SKM-1 treated with dmso at 0.1 percent for 144 hours (cell line): Measurements from ENCODE around the gene IFI27.
"Not testable (repeated sequence)": the region's sequence is repeated elsewhere in the genome, so short reads cannot be mapped to it uniquely, and the experiment has no call there.

ENCODE experiments used
- DNase-seq: peaks from one replicate; lab custom pipeline; 2025; ENCODE audit not compliant: unreplicated experiment; lab: John Stamatoyannopoulos, UW

IFI27 gene

GRCh38 chr14:94145902-94146527, 35.5 kb downstream of the IFI27 start:
- no peak for DNase-seq

GRCh38 chr14:94152676-94153075, 42.1 kb downstream of the IFI27 start:
- DNase-seq: no peak

- DNase-seq: peak; percentile 35
Observed at GRCh38 chr14:94153750-94154342, 43.3 kb downstream of the IFI27 start.

GRCh38 chr14:94156143-94156542, 45.6 kb downstream of the IFI27 start:
- DNase-seq: not testable (repeated sequence)

GRCh38 chr14:94157197-94157596, 46.7 kb downstream of the IFI27 start:
- DNase-seq: no peak

- no peak for DNase-seq
Observed at GRCh38 chr14:94158239-94158883, 47.8 kb downstream of the IFI27 start.

- no peak for DNase-seq
Observed at GRCh38 chr14:94161058-94161457, 50.5 kb downstream of the IFI27 start.

GRCh38 chr14:94161981-94162380, 51.4 kb downstream of the IFI27 start:
- no peak for DNase-seq

GRCh38 chr14:94162466-94162865, 51.9 kb downstream of the IFI27 start:
- DNase-seq: no peak

GRCh38 chr14:94163796-94164195, 53.3 kb downstream of the IFI27 start:
- DNase-seq: no peak

- DNase-seq: no peak
Observed at GRCh38 chr14:94164685-94165431, 54.3 kb downstream of the IFI27 start.

- DNase-seq: no peak
Observed at GRCh38 chr14:94165744-94166143, 55.2 kb downstream of the IFI27 start.
